ENCODE measurements around the gene PCDHGA4. TPM values are rescaled to one million over a fixed set of nuclear protein-coding genes. Genes with fewer than 3 reads are reported as not detected.

PCDHGA4 gene
- total RNA-seq, 4 donors from 2014 or later = 2.7 to 4.0 (median 3.5) TPM

DNA sequence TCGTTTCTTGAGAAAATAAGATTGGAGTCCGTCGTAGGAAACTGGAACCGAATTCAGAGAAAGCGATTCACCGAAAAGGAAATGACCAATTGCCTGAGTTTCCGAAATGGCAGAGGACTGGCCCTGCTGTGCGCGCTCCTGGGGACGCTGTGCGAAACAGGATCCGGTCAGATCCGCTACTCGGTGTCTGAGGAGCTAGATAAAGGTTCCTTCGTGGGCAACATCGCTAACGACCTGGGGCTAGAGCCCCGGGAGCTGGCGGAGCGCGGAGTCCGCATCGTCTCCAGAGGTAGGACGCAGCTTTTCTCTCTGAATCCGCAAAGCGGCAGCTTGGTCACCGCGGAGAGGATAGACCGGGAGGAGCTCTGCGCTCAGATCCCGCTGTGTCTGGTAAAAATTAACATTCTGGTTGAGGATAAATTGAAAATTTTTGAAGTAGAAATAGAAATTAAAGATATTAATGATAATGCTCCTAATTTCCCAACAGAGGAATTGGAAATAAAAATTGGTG is 10.8 kb upstream of the PCDHGA4 start:
- TF ChIP-seq, protein P1, sequence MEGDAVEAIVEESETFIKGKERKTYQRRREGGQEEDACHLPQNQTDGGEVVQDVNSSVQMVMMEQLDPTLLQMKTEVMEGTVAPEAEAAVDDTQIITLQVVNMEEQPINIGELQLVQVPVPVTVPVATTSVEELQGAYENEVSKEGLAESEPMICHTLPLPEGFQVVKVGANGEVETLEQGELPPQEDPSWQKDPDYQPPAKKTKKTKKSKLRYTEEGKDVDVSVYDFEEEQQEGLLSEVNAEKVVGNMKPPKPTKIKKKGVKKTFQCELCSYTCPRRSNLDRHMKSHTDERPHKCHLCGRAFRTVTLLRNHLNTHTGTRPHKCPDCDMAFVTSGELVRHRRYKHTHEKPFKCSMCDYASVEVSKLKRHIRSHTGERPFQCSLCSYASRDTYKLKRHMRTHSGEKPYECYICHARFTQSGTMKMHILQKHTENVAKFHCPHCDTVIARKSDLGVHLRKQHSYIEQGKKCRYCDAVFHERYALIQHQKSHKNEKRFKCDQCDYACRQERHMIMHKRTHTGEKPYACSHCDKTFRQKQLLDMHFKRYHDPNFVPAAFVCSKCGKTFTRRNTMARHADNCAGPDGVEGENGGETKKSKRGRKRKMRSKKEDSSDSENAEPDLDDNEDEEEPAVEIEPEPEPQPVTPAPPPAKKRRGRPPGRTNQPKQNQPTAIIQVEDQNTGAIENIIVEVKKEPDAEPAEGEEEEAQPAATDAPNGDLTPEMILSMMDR (IDR thresholded peaks at IDR 0.05; ENCODE audit: low read depth) = no peak

DNA sequence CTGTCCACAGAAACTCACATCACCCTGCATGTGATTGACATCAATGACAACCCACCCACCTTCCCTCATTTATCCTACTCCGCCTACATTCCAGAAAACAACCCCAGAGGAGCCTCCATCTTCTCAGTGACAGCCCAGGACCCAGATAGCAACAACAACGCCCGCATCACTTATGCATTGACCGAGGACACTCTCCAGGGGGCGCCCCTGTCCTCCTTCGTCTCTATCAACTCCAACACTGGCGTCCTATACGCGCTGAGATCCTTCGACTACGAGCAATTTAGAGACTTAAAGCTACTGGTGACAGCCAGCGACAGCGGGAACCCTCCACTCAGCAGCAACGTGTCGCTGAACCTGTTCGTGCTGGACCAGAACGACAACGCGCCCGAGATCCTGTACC is 9.5 kb upstream of the PCDHGA4 start:
- TF ChIP-seq, protein P1 (IDR thresholded peaks at IDR 0.05; ENCODE audit: low read depth) = no peak

DNA sequence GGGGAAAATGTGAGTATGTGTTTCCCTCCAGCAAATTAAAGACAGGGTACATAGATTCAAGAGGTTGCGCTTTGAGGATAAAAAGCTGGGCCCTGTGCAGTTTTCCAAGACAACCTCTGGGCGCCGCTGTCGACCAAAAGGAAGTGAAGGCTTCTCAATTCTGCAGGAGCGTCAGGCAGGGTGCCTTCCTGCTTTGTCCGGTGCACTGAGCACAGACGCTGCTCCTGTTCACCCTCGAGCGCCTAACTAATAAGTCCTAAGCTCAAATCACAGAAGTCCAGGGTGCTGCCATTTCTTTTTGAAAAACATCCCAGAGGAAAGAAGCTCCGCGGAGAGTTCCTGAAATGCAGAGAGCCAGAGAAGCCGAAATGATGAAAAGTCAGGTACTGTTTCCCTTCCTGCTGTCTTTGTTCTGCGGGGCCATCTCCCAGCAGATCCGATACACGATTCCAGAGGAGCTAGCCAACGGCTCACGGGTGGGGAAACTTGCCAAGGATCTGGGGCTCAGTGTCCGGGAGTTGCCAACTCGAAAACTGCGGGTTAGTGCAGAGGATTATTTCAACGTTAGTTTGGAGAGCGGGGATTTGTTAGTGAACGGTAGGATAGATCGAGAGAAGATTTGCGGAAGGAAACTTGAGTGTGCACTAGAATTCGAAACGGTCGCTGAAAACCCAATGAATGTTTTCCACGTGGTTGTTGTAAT is 4.8 kb upstream of the PCDHGA4 start, which contains the start of gene PCDHGB1:
PCDHGB1 (plus strand) TSS at position 183 of the 703 bp plus-strand sequence; CDS start at position 345, 162 bp downstream.
- TF ChIP-seq, protein P1 (IDR thresholded peaks at IDR 0.05; ENCODE audit: low read depth) = no peak

DNA sequence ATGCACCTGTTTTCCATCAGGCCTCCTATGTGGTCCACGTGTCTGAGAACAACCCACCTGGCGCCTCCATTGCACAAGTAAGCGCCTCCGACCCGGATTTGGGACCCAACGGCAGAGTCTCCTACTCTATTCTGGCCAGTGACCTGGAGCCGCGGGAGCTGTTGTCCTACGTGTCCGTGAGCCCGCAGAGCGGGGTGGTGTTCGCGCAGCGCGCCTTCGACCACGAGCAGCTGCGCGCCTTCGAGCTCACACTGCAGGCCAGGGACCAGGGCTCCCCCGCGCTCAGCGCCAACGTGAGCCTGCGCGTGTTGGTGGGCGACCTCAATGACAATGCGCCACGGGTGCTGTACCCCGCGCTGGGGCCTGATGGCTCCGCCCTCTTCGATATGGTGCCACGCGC is 3.2 kb upstream of the PCDHGA4 start:
- TF ChIP-seq, protein P1 (IDR thresholded peaks at IDR 0.05; ENCODE audit: low read depth) = no peak

DNA sequence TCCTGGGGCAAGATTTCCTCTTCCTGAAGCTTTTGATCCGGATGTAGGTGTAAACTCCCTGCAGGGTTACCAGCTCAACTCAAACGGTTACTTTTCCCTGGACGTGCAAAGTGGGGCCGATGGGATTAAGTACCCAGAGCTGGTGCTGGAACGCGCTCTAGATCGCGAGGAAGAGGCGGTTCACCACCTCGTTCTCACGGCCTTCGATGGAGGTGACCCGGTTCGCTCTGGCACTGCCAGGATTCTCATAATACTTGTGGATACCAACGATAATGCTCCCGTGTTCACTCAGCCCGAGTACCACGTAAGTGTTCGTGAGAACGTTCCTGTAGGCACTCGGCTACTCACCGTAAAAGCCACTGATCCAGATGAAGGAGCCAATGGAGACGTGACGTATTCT is 820 bp downstream of the PCDHGA4 start:
- TF ChIP-seq, protein P1 (IDR thresholded peaks at IDR 0.05; ENCODE audit: low read depth) = no peak

DNA sequence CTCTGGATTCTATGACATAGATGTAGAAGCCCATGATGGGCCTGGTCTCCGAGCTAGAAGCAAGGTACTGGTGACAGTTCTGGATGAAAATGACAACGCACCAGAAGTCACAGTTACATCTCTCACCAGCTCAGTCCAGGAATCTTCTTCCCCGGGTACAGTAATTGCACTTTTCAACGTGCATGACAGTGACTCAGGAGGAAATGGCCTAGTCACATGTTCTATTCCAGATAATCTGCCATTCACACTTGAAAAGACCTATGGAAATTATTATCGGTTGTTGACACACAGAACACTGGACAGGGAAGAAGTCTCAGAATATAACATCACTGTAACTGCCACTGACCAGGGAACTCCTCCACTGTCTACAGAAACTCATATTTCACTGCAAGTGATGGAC is 1.3 kb downstream of the PCDHGA4 start:
- TF ChIP-seq, protein P1 (IDR thresholded peaks at IDR 0.05; ENCODE audit: low read depth) = no peak

DNA sequence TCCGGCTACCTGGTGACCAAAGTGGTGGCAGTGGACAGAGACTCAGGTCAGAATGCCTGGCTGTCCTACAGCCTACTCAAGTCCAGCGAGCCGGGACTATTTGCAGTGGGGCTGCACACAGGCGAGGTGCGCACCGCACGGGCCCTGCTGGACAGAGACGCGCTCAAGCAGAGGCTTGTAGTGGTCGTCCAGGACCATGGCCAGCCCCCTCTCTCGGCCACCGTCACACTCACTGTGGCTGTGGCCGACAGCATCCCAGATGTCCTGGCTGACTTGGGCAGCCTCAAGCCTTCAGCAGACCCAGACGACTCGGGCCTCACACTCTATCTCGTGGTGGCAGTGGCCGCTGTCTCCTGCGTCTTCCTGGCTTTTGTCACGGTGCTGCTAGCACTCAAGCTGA is 2.1 kb downstream of the PCDHGA4 start:
- TF ChIP-seq, protein P1 (IDR thresholded peaks at IDR 0.05; ENCODE audit: low read depth) = no peak
